Keratinocyte (primary cell): ENCODE data around the gene KRTAP12-4.

Experiments
- EZH2 ChIP-seq: IDR thresholded peaks from one replicate; pipeline ENCODE4 v1.6.1; 2012; ENCODE audit warnings: inconsistent platforms, mild to moderate bottlenecking, low read length, moderate library complexity
- TF ChIP-seq, protein P1 (sequence below), 3 experiments: IDR thresholded peaks in 1 of 3; conservative IDR thresholded peaks in 1 of 3; optimal IDR thresholded peaks in 1 of 3; 2 replicates in 2 of 3; 3 replicates in 1 of 3; pipeline versions ENCODE3 to v1.5.1; 2011; ENCODE audit warnings: low read length in 3 of 3, mild to moderate bottlenecking in 3 of 3, moderate library complexity in 2 of 3, control low read depth in 1 of 3, inconsistent platforms in 1 of 3; ENCODE audit not compliant: insufficient read depth in 2 of 3; ENCODE audit errors: extremely low read depth in 1 of 3

DNA sequence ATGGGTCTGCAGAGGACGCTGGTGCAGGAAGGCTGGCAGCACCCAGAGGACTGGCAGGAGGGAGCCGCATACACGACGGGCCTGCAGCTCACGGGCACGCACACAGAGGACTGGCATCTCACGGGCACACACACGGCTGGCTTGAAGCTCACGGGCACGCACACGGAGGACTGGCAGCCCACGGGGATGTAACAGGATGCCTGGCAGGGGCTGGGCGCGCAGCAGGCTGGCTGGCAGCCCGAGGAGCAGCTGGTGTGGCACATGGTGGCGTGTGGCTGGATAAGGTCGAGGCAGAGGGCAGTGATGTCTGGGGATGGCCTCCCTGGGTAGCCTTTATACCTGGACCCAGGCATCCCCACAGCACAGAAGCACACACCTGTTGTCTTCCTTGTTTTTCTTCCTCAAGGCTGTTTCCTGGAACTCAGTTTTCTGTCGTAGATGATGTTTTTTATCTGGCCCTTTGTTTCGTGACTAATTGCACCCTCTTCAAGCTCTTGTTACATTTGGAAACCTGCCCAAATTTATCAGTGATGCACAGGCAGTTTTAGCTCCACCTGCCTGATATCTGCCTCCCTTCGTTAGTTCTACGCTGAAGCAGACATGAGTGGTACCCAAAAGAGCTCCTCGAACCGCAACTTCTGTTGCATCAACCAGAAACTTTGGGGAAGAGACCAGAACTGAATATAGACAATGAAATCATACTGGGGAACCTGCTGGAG, 27.6 kb upstream of the KRTAP12-4 start, which contains the start of gene KRTAP12-1:
- TF ChIP-seq, protein P1, sequence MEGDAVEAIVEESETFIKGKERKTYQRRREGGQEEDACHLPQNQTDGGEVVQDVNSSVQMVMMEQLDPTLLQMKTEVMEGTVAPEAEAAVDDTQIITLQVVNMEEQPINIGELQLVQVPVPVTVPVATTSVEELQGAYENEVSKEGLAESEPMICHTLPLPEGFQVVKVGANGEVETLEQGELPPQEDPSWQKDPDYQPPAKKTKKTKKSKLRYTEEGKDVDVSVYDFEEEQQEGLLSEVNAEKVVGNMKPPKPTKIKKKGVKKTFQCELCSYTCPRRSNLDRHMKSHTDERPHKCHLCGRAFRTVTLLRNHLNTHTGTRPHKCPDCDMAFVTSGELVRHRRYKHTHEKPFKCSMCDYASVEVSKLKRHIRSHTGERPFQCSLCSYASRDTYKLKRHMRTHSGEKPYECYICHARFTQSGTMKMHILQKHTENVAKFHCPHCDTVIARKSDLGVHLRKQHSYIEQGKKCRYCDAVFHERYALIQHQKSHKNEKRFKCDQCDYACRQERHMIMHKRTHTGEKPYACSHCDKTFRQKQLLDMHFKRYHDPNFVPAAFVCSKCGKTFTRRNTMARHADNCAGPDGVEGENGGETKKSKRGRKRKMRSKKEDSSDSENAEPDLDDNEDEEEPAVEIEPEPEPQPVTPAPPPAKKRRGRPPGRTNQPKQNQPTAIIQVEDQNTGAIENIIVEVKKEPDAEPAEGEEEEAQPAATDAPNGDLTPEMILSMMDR (optimal IDR thresholded peaks at IDR 0.05 in 1 of 3, IDR thresholded peaks at IDR 0.05 in 1 of 3, conservative IDR thresholded peaks at IDR 0.05 in 1 of 3; ENCODE audit: extremely low read depth in 1 of 3, insufficient read depth in 2 of 3, low read length in 3 of 3): no peak
- TF ChIP-seq EZH2: no peak
